Endothelial cell of umbilical vein (primary cell): Measurements from ENCODE around the gene SLC22A23.

Experiments used
- EZH2 ChIP-seq: IDR thresholded peaks from 2 replicates; pipeline ENCODE4 v1.6.1; 2012; ENCODE audit warnings: borderline replicate concordance, low read depth, mild to moderate bottlenecking, moderate library complexity, low read length, inconsistent platforms; ENCODE audit not compliant: severe bottlenecking
- FOS ChIP-seq: IDR thresholded peaks from 2 replicates; pipeline ENCODE4 v1.6.1; 2011; ENCODE audit warnings: mild to moderate bottlenecking, low read length, moderate library complexity, borderline replicate concordance; ENCODE audit not compliant: insufficient read depth
- GATA2 ChIP-seq: IDR thresholded peaks from 2 replicates; pipeline ENCODE4 v1.7.0; 2011; ENCODE audit warnings: low read depth, mild to moderate bottlenecking, moderate library complexity, mixed read lengths, low read length; ENCODE audit not compliant: insufficient read length, insufficient read depth
- JUN ChIP-seq: IDR thresholded peaks from 2 replicates; pipeline ENCODE4 v1.6.1; 2011; ENCODE audit warnings: borderline replicate concordance, low read depth; ENCODE audit not compliant: insufficient read length, insufficient read depth
- MYC ChIP-seq: IDR thresholded peaks from one replicate; pipeline ENCODE4 v1.6.1; 2011; ENCODE audit warnings: mild to moderate bottlenecking, low read depth, low read length
- POLR2A ChIP-seq: IDR thresholded peaks from 2 replicates; pipeline ENCODE4 v1.6.1; 2012; ENCODE audit warnings: low read depth, mild to moderate bottlenecking, control low read depth, low read length
- POLR2AphosphoS5 ChIP-seq: IDR thresholded peaks from 2 replicates; pipeline ENCODE4 v1.6.1; 2012; ENCODE audit warnings: low read depth, mild to moderate bottlenecking, control low read depth, low read length, moderate library complexity; ENCODE audit not compliant: insufficient read depth
- TF ChIP-seq, protein P1 (sequence below), 2 donors: IDR thresholded peaks; 1 replicate in 1 of 2; 2 replicates in 1 of 2; pipeline ENCODE4 v1.5.1; 2011; ENCODE audit warnings: low read length in 2 of 2, mild to moderate bottlenecking in 2 of 2, moderate library complexity in 2 of 2, control low read depth in 1 of 2, inconsistent platforms in 1 of 2, low read depth in 1 of 2; ENCODE audit not compliant: insufficient read depth in 1 of 2; ENCODE audit errors: extremely low read depth in 1 of 2
- TF ChIP-seq, protein P2 (sequence below): IDR thresholded peaks from 2 replicates; pipeline ENCODE4 v1.6.1; 2011; ENCODE audit not compliant: insufficient read depth, insufficient read length

DNA sequence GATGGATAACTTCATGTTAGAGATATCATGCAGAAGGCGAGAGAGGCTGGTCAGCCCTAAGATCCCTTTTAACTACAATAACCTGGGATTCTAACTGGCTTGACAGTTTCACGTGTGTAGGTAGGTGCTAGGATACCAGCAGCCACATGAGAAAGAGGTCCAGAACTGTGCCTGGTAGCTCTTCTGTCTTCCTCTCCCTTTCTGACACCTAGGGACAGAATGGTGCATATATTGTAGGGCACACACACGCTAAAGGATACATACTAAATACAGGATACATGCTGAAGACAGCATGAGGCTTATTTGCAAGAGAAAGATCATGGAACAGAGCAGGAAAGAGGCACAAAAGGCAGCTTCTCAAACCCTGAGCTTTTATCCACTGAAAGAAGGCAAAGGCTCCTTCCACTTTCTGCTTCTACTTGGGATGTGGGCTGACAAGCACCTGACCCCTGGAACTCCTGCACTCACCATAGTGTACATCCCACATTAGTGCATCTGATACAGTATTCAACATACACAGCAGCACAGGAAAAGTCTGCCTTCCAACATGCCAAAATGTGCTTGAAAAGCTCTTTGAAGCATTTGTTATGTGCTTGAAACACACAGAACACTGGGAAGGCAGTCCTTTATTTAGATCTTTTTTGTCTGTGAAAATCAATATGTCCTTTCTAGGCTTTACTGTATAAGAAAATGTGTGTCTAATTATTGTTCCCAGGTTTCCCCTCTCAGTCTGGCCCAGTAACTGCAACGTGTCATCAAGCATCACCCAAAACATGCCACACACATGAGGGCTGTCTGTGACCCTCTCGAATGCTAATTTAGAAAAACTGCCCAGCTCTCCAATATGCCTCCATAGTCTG lies 3.2 kb downstream of the SLC22A23 start:
- TF ChIP-seq POLR2A: no peak
- TF ChIP-seq, protein P1, sequence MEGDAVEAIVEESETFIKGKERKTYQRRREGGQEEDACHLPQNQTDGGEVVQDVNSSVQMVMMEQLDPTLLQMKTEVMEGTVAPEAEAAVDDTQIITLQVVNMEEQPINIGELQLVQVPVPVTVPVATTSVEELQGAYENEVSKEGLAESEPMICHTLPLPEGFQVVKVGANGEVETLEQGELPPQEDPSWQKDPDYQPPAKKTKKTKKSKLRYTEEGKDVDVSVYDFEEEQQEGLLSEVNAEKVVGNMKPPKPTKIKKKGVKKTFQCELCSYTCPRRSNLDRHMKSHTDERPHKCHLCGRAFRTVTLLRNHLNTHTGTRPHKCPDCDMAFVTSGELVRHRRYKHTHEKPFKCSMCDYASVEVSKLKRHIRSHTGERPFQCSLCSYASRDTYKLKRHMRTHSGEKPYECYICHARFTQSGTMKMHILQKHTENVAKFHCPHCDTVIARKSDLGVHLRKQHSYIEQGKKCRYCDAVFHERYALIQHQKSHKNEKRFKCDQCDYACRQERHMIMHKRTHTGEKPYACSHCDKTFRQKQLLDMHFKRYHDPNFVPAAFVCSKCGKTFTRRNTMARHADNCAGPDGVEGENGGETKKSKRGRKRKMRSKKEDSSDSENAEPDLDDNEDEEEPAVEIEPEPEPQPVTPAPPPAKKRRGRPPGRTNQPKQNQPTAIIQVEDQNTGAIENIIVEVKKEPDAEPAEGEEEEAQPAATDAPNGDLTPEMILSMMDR (IDR thresholded peaks at IDR 0.05; ENCODE audit: extremely low read depth in 1 of 2, insufficient read depth in 1 of 2, low read depth in 1 of 2, low read length in 2 of 2): no peak
- TF ChIP-seq POLR2AphosphoS5: no peak
- TF ChIP-seq MYC: no peak
- TF ChIP-seq EZH2: no peak
- TF ChIP-seq GATA2: no peak
- TF ChIP-seq, protein P2, sequence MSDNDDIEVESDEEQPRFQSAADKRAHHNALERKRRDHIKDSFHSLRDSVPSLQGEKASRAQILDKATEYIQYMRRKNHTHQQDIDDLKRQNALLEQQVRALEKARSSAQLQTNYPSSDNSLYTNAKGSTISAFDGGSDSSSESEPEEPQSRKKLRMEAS: no peak
- TF ChIP-seq JUN: no peak
- no peak for TF ChIP-seq FOS
